GM19099 (cell line): ENCODE measurements around the gene PSMG3.

Experiments
- POLR2A ChIP-seq: IDR thresholded peaks from 3 replicates; pipeline ENCODE4 v1.6.1; 2011; ENCODE audit warnings: low read depth; ENCODE audit not compliant: insufficient read length; ENCODE audit errors: extremely low read depth

Gene PSMG3

DNA sequence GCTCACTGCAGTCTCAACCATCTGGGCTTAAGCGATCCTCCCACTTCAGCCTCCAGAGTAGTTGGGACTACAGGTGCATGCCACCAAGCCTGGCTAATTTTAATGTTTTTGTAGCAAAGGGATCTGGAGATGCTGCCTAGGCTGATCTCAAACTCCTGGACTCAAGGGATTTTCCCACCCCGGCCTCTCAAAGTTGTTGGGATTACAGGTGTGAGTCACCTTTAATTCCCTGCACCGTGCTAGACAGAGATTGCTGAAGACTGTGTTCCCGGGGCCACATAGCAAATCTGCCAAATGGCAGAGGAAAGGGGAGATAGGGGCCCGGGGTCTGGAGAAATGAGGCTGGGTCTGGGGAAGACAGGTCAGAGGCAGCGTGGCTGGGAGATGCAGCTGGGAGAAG, 20.6 kb upstream of the PSMG3 start:
- no peak for TF ChIP-seq POLR2A

GRCh38 chr7:1588978-1589377, 19.1 kb upstream of the PSMG3 start:
- TF ChIP-seq POLR2A: no peak

DNA sequence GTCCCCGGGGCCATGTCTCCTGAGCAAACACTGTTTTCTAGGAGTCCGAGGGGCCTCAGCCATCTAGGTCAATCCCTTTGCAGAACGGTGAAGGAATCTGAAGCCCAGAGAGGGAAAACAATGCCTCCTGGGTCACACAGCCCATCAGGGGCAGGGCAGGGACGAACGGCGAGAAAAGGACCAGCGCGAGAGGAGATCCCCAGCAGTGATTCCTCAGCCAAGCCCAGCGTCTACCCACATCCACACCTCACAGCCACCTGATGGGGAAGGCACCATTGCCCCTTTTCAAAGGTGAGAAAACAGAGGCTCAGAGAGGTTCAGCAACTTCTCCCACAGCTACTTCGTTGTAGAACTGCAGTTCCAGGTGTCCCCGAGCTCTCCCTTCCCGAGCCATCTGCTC, 17.9 kb upstream of the PSMG3 start:
- no peak for TF ChIP-seq POLR2A

GRCh38 chr7:1586827-1587705, 17.2 kb upstream of the PSMG3 start:
- no peak for TF ChIP-seq POLR2A

- TF ChIP-seq POLR2A: no peak
Observed at GRCh38 chr7:1586126-1586826, 16.4 kb upstream of the PSMG3 start.

- TF ChIP-seq POLR2A: no peak
Observed at GRCh38 chr7:1585142-1585981, 15.5 kb upstream of the PSMG3 start.

DNA sequence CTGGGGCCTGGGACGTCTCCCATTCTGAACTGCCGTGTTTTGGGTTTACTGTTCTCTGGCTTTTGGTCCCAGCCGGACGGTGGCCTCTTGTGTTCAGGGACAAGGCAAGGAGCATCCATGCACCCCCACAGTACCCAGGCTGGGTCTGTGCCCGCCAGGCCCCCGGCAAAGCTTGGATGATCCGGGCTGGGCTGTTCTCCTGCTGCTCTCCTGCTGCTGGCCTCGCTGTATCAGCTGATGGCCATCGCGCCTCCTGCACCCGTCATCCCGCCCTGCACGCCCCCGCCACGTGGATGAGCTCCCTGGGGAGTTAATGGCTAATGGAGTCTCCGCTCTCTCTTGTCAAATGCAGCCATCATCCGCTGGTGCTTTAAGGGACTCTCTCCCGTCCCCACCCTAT, 14.9 kb upstream of the PSMG3 start:
- no peak for TF ChIP-seq POLR2A

GRCh38 chr7:1580422-1581030, 10.7 kb upstream of the PSMG3 start:
- TF ChIP-seq POLR2A: no peak

- TF ChIP-seq POLR2A: no peak
Observed at GRCh38 chr7:1579481-1580421, 9.9 kb upstream of the PSMG3 start.

DNA sequence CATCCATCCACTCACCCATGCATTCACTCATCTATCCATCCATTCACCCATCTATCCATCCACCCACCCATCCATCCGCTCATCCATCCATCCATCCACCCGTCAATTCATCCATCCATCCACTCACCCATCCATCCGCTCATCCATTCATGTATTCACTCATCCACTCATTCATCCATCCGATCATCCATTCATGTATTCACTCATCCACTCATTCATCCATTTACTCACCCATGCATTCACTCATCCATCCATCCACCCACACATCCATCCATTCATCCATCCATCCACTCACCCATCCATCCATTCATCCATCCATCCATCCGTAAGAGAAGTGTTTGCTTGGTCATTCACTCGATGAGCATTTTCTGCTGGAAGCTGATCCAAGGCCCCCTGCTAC, 8.7 kb upstream of the PSMG3 start:
- TF ChIP-seq POLR2A: no peak

DNA sequence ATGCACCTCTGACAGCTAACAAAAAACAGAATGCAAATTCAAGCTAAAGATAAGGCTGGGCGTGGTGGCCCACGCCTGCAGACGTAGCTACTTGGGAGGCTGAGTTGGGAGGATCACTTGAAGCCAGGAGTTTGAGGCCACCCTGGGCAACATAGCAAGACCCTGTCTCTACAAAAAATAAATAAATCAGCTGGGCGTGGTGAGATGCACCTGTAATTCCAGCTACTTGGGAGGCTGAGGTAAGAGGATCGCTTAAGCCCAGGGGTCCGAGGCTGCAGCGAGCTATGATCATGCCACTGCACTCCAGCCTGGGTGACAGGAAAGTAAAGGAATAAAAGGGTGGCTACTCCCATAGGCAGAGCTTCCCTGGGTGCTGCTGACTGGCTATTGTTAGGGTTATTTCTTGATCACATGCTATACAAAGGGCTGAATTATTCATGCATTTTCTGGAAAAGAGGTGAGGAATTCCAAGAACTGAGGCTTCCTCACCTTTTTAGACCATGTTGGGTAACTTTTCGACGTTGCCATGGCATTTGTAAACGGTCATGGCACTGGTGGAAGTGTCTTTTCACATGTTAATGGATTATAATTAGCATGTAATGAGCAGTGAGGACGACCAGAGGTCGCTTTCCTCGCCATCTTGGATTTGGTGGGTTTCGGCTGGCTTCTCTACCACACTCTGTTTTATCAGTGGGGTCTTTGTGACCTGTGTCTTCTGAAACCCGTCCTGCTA, 6.9 kb upstream of the PSMG3 start:
- no peak for TF ChIP-seq POLR2A

DNA sequence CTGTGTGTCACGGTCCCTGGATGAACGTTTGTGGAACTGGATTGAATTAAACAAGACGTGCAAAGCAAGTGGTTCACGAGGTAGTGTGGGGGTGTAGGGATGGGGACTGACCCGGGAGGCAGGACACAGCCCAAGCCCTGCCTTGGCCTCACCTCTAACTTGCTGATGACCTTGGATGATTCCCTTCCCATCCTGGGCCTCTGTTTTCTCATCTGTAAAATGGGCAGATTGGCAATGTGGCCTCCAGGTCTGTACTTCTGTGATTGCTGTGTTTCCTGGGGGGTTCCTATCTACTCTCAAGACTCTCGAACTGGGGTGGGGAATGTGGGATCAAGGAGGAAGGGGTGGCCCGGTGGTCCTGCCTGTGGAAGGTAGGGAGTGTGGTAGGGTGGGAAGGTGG, 6.0 kb upstream of the PSMG3 start:
- no peak for TF ChIP-seq POLR2A

DNA sequence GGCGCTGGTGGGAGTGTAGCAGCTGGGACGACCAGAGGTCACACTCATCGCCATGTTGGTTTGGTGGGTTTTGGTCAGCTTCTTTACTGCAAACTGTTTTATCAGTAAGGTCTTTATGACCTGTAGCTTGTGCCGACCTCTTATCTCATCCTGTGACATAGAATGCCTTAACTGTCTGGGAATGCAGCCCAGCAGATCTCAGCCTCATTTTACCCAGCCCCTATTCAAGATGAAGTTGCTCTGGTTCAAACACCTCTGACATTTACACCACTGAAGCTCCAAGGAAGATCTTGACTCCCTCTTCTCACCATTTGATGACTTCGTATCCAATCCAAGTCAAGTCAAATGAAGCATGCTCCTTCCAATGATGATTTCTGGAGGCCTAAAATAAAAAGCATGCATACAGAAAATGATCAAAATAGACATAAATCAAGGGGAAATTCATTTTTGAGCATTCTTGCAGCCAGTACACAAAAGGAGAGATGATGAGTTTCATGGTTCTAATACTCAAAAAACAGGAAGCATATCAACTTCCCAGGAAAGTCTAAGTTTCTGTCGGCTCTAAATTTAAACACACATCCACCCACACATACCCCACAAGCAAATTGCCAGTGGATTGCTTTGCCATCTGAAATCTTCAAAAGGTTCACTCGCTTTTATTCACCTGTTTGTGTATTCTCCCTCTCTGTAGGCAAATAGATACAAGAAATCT, 2.4 kb upstream of the PSMG3 start:
- TF ChIP-seq POLR2A: no peak

- no peak for TF ChIP-seq POLR2A
Observed at GRCh38 chr7:1569440-1569832, 396 bp downstream of the PSMG3 start.
